Heart left ventricle (tissue), 13 donors: Measurements from ENCODE around the gene TEX264.
A peak's percentile ranks its signal among the peaks of the same experiment; 100 is the strongest.

Experiments
- CTCF ChIP-seq, 12 donors: fragments of 200-600 bp; sonication (generic) in 4 of 12; IDR thresholded peaks; one replicate each; pipeline versions ENCODE4 v1.5.0 to v1.8.0; 2018 to 2022; ENCODE audit warnings: antibody characterized with exemption in 12 of 12, mild to moderate bottlenecking in 5 of 12
- POLR2A ChIP-seq, 2 donors: fragments of 450-650 bp; IDR thresholded peaks; one replicate each; pipeline ENCODE4 v1.6.1; 2017; ENCODE audit warnings: antibody characterized with exemption in 2 of 2, mild to moderate bottlenecking in 2 of 2, moderate library complexity in 2 of 2
- donor health status: ischemic (EF 13 %, LVEDD 7.1; RV severe dilation, severe dysfunction).
- donor health status: DM: no; HTN: yes; CAD: no.
- donor health status: DM: no; HTN: no; CAD: no.
- donor health status: ischemic (EF 25% LVEDD 6.9; RV normal size, moderate dysfunction).
- donor health status: ischemic (EF 25% LVEDD 5.7; RV mildly dilated, moderate dysfunction).
- donor health status: ischemic (EF 35%, LVEDD 5.7; RV mildly dilated, moderate dysfunction).
- donor health status: nonischemic (EF 11% LVEDD 7.7; RV severe dilation, severe dysfunction).
- donor health status: DM: yes; HTN: yes; CAD: no.
- donor health status: PGD.
- donor health status: ischemic (EF 29% LVEDD 5.4; RV normal size, mild dysfunction).
- donor health status: nonischemic (EF 23%, LVEDD 6.1; RV moderate dilation, normal function).

- TF ChIP-seq POLR2A (IDR thresholded peaks at IDR 0.05) (no peak), CTCF (IDR thresholded peaks at IDR 0.05) (peak; percentile 91 to 98 (median 96))
Measured at GRCh38 chr3:51669241-51670052, 1.6 kb upstream of the TEX264 start.
